Endothelial cell of umbilical vein (primary cell): ENCODE results near the gene FAXDC2. TPM values are rescaled to one million over a fixed set of nuclear protein-coding genes. Genes with fewer than 3 reads are reported as not detected.

Source experiments
- BruUV-seq: library from RNA; stranded (reverse); fragments of 400-500 nt; replicated peaks from 2 replicates; lab custom pipeline; 2021; lab: Mats Ljungman, UMichigan
- CTCF ChIA-PET: fragments of 300-600, 350-600 bp; sonication (Branson Sonifier 250); formaldehyde crosslinking; loops from one replicate; lab custom pipeline; 2021; ENCODE audit warnings: antibody characterized with exemption, inconsistent platforms; lab: Charles Lee
- POLR2A ChIA-PET: fragments of 300-600, 350-600 bp; sonication (Branson Sonifier 250); formaldehyde crosslinking; loops from one replicate; lab custom pipeline; 2021; ENCODE audit warnings: antibody characterized with exemption, inconsistent platforms; lab: Charles Lee
- DNase-seq: peaks from one replicate; pipeline ENCODE4 v3.0.0-alpha.2; 2011; ENCODE audit warnings: low read depth, low spot score
- FAIRE-seq: peaks from 2 replicates; lab custom pipeline; 2011; peaks lifted over from hg19 to GRCh38; lab: Jason Lieb, UNC
- H2AFZ ChIP-seq: 2 replicates; pipeline ENCODE4 v1.6.0; 2012; ENCODE audit warnings: low read depth, low read length, control low read depth, inconsistent platforms
- H3K27ac ChIP-seq: 2 replicates; pipeline ENCODE4 v1.5.1; 2011; ENCODE audit warnings: low read depth, mild to moderate bottlenecking, control low read depth, low read length, moderate library complexity; ENCODE audit not compliant: insufficient read depth
- H3K27me3 ChIP-seq, 2 experiments: 2 replicates each; pipeline versions ENCODE4 v1.6.0 to v1.6.1; 2011; ENCODE audit warnings: low read length in 2 of 2, mixed read lengths in 1 of 2; ENCODE audit not compliant: control insufficient read depth in 2 of 2, insufficient read depth in 2 of 2
- H3K36me3 ChIP-seq, 2 experiments: 2 replicates in 1 of 2; 3 replicates in 1 of 2; pipeline ENCODE4 v1.5.1; 2011; ENCODE audit warnings: low read length in 2 of 2, mild to moderate bottlenecking in 1 of 2, moderate library complexity in 1 of 2; ENCODE audit not compliant: control insufficient read depth in 2 of 2, insufficient read depth in 2 of 2; ENCODE audit errors: extremely low read depth in 1 of 2
- H3K4me1 ChIP-seq: 3 replicates; pipeline ENCODE4 v1.5.1; 2011; ENCODE audit warnings: mild to moderate bottlenecking, low read length; ENCODE audit not compliant: control insufficient read depth, insufficient read depth; ENCODE audit errors: extremely low read depth
- H3K4me2 ChIP-seq: 2 replicates; pipeline ENCODE4 v1.6.1; 2011; ENCODE audit warnings: low read length, control low read depth, mixed read lengths; ENCODE audit not compliant: insufficient read depth
- H3K4me3 ChIP-seq, 3 experiments: fragments of 200-600 bp in 1 of 3; sonication (generic), shearing (Covaris generic) in 1 of 3; replicated peaks in 1 of 3; 2 replicates each; pipeline ENCODE4 v1.5.1; 2011 to 2016; ENCODE audit warnings: control low read depth in 3 of 3, low read length in 3 of 3, mild to moderate bottlenecking in 2 of 3, inconsistent platforms in 1 of 3, low read depth in 1 of 3, moderate library complexity in 1 of 3; ENCODE audit not compliant: insufficient read depth in 1 of 3
- H3K79me2 ChIP-seq: 2 replicates; pipeline ENCODE4 v1.6.0; 2012; ENCODE audit warnings: low read length, inconsistent platforms; ENCODE audit not compliant: control insufficient read depth, insufficient read depth
- H3K9ac ChIP-seq: replicated peaks from 2 replicates; pipeline ENCODE3; 2011; ENCODE audit warnings: low read length, control low read depth; ENCODE audit not compliant: insufficient read depth; ENCODE audit errors: extremely low read depth
- H3K9me1 ChIP-seq: replicated peaks from 3 replicates; pipeline ENCODE4 v1.6.0; 2011; ENCODE audit warnings: mild to moderate bottlenecking, low read length; ENCODE audit not compliant: control insufficient read depth, insufficient read depth; ENCODE audit errors: extremely low read depth
- H3K9me3 ChIP-seq: replicated peaks from 2 replicates; pipeline ENCODE4 v1.5.1; 2012; ENCODE audit warnings: low read length, inconsistent platforms; ENCODE audit not compliant: control insufficient read depth, insufficient read depth
- H4K20me1 ChIP-seq: replicated peaks from 2 replicates; pipeline ENCODE3; 2011; ENCODE audit warnings: mild to moderate bottlenecking, low read length; ENCODE audit not compliant: control insufficient read depth, insufficient read depth; ENCODE audit errors: extremely low read depth
- CTCF ChIP-seq, 2 donors: IDR thresholded peaks; 1 replicate in 1 of 2; 2 replicates in 1 of 2; pipeline ENCODE4 v1.5.1; 2011; ENCODE audit warnings: low read length in 2 of 2, mild to moderate bottlenecking in 2 of 2, moderate library complexity in 2 of 2, control low read depth in 1 of 2, inconsistent platforms in 1 of 2, low read depth in 1 of 2; ENCODE audit not compliant: insufficient read depth in 1 of 2; ENCODE audit errors: extremely low read depth in 1 of 2
- EZH2 ChIP-seq: IDR thresholded peaks from 2 replicates; pipeline ENCODE4 v1.6.1; 2012; ENCODE audit warnings: borderline replicate concordance, low read depth, mild to moderate bottlenecking, moderate library complexity, low read length, inconsistent platforms; ENCODE audit not compliant: severe bottlenecking
- FOS ChIP-seq: IDR thresholded peaks from 2 replicates; pipeline ENCODE4 v1.6.1; 2011; ENCODE audit warnings: mild to moderate bottlenecking, low read length, moderate library complexity, borderline replicate concordance; ENCODE audit not compliant: insufficient read depth
- GATA2 ChIP-seq: IDR thresholded peaks from 2 replicates; pipeline ENCODE4 v1.7.0; 2011; ENCODE audit warnings: low read depth, mild to moderate bottlenecking, moderate library complexity, mixed read lengths, low read length; ENCODE audit not compliant: insufficient read length, insufficient read depth
- JUN ChIP-seq: IDR thresholded peaks from 2 replicates; pipeline ENCODE4 v1.6.1; 2011; ENCODE audit warnings: borderline replicate concordance, low read depth; ENCODE audit not compliant: insufficient read length, insufficient read depth
- MYC ChIP-seq: IDR thresholded peaks from one replicate; pipeline ENCODE4 v1.6.1; 2011; ENCODE audit warnings: mild to moderate bottlenecking, low read depth, low read length
- POLR2A ChIP-seq: IDR thresholded peaks from 2 replicates; pipeline ENCODE4 v1.6.1; 2012; ENCODE audit warnings: low read depth, mild to moderate bottlenecking, control low read depth, low read length
- POLR2AphosphoS5 ChIP-seq: IDR thresholded peaks from 2 replicates; pipeline ENCODE4 v1.6.1; 2012; ENCODE audit warnings: low read depth, mild to moderate bottlenecking, control low read depth, low read length, moderate library complexity; ENCODE audit not compliant: insufficient read depth
- dilution Hi-C: fragments of 300-500 bp; cut with MboI; formaldehyde crosslinking; loops from one replicate; pipeline ENCODE4 v1.15.0; 2019; ENCODE audit warnings: low sequenced_read_pairs; ENCODE audit not compliant: extremely low pct_ligation_motif_present
- intact Hi-C: fragments of 100-400 bp; cut with micrococcal nuclease; formaldehyde crosslinking; loops from one replicate; pipeline ENCODE4 v1.10.0; 2022
- polyA plus RNA-seq, 4 experiments: library from polyadenylated mRNA; depleted of rRNA in 3 of 4; stranded (reverse) in 3 of 4; unstranded in 1 of 4; fragments of >200 nt; gene quantifications; 2 replicates each; pipeline versions ENCODE4 v1.2.1 to v1.2.3, GENCODE V29; 2011 to 2012; ENCODE audit warnings: missing spikeins in 1 of 4
- total RNA-seq: library from RNA; stranded (reverse); gene quantifications from 2 replicates; pipeline ENCODE4 v1.2.3, GENCODE V29; 2021
- TF ChIP-seq, protein P1 (sequence below): IDR thresholded peaks from 2 replicates; pipeline ENCODE4 v1.6.1; 2011; ENCODE audit not compliant: insufficient read depth, insufficient read length

FAXDC2 gene
- total and polyA plus RNA-seq, 2 donors (not counting 3 experiments of a cell fraction or from before 2014, with no cell fraction given), result 8.3 to 12.0 TPM

- no peaks in the 10 kb centered on the region for H3K4me1 ChIP-seq
- H3K79me2 ChIP-seq, result peaks cover 13% of the 10 kb centered on the region
- H3K27ac ChIP-seq, result no peak overlapping the region
- H3K27me3 ChIP-seq, result no peaks in the 10 kb centered on the region
- no TSS peak for BruUV-seq
- no peak overlapping the region for H3K9ac ChIP-seq
- H3K9me3 ChIP-seq, result no peaks in the 10 kb centered on the region
- POLR2A ChIA-PET, result no interaction called here
- DNase-seq (no peak), FAIRE-seq (no peak)
- peaks cover 56 to 59% of the 10 kb centered on the region in 2 experiments for H3K36me3 ChIP-seq
- H2AFZ ChIP-seq, result no peak overlapping the region
- CTCF ChIA-PET, result interaction anchor here (1.7 kb wide), 1 partner anchor 151 kb away, joined by 5 read pairs; no protein-coding TSS in a partner anchor
- TF ChIP-seq MYC, result no peak
- TF ChIP-seq CTCF (IDR thresholded peaks at IDR 0.05; ENCODE audit: extremely low read depth in 1 of 2, insufficient read depth in 1 of 2, low read depth in 1 of 2, low read length in 2 of 2), result no peak
- TF ChIP-seq, protein P1, sequence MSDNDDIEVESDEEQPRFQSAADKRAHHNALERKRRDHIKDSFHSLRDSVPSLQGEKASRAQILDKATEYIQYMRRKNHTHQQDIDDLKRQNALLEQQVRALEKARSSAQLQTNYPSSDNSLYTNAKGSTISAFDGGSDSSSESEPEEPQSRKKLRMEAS, result no peak
- no peak for TF ChIP-seq POLR2A
- TF ChIP-seq FOS, result no peak
- no peak for TF ChIP-seq GATA2
- TF ChIP-seq EZH2, result no peak
- TF ChIP-seq JUN, result no peak
- no peak for TF ChIP-seq POLR2AphosphoS5
- intact Hi-C loops, result no loop called here
- no peaks in the 10 kb centered on the region for H3K9me1 ChIP-seq
- no peak overlapping the region for H3K4me3 ChIP-seq
- H4K20me1 ChIP-seq, result no peaks in the 10 kb centered on the region
- dilution Hi-C loops, result no loop called here
- no peak overlapping the region for H3K4me2 ChIP-seq
Measured at GRCh38 chr5:154801083-154801482, 49.3 kb downstream of the FAXDC2 start.
